SK-N-SH (cell line): ENCODE measurements around the gene ZNF708. TPM values are rescaled to one million over a fixed set of nuclear protein-coding genes. Genes with fewer than 3 reads are reported as not detected.
A peak's percentile ranks its signal among the peaks of the same experiment; 100 is the strongest.

Experiments
- CTCF ChIA-PET: fragments of 300-600, 350-600 bp; formaldehyde crosslinking; extraction: SDS; loops from one replicate; lab custom pipeline; 2021; lab: Yijun Ruan, JAX
- POLR2A ChIA-PET: fragments of 350-600 bp; sonication (Branson Sonifier 250); formaldehyde crosslinking; extraction: SDS; loops from one replicate; lab custom pipeline; 2020; ENCODE audit warnings: antibody characterized with exemption, inconsistent platforms; lab: Yijun Ruan, JAX
- DNase-seq: peaks from one replicate; pipeline ENCODE4 v3.0.0; 2012
- H2AFZ ChIP-seq: fragments of 200-600 bp; sonication (generic); 2 replicates; pipeline ENCODE4 v1.8.1; 2016; ENCODE audit warnings: antibody characterized with exemption, mild to moderate bottlenecking, low read depth
- H3F3A ChIP-seq: fragments of 200-600 bp; sonication (generic); replicated peaks from 2 replicates; pipeline ENCODE3; 2016; ENCODE audit warnings: antibody characterized with exemption, mild to moderate bottlenecking; ENCODE audit not compliant: insufficient read depth
- H3K27ac ChIP-seq, 2 experiments: fragments of 200-500 bp in 1 of 2; fragments of 200-600 bp in 1 of 2; sonication (Bioruptor generic) in 1 of 2; sonication (generic), shearing (Covaris generic) in 1 of 2; 2 replicates each; pipeline versions ENCODE4 v1.5.1 to v1.6.1; 2014 to 2016; ENCODE audit warnings: low read depth in 2 of 2, inconsistent platforms in 1 of 2, low read length in 1 of 2, mild to moderate bottlenecking in 1 of 2, mixed read lengths in 1 of 2
- H3K27me3 ChIP-seq: fragments of 200-600 bp; sonication (generic), shearing (Covaris generic); 2 replicates; pipeline ENCODE4 v1.6.1; 2016; ENCODE audit warnings: mixed run types; ENCODE audit not compliant: insufficient read depth
- H3K36me3 ChIP-seq, 2 experiments: fragments of 200-500 bp in 1 of 2; fragments of 200-600 bp in 1 of 2; sonication (Bioruptor generic) in 1 of 2; sonication (generic) in 1 of 2; replicated peaks in 1 of 2; 2 replicates each; pipeline versions ENCODE3 to v1.5.1; 2014 to 2016; ENCODE audit warnings: low read length in 1 of 2, mild to moderate bottlenecking in 1 of 2; ENCODE audit not compliant: insufficient read depth in 2 of 2, control insufficient read depth in 1 of 2
- H3K4me1 ChIP-seq, 2 experiments: fragments of 200-500 bp in 1 of 2; fragments of 200-600 bp in 1 of 2; sonication (Bioruptor generic) in 1 of 2; sonication (generic), shearing (Covaris generic) in 1 of 2; 2 replicates each; pipeline versions ENCODE4 v1.5.1 to v1.6.1; 2014 to 2016; ENCODE audit warnings: low read depth in 1 of 2, low read length in 1 of 2, mixed run types in 1 of 2; ENCODE audit not compliant: insufficient read depth in 2 of 2, control insufficient read depth in 1 of 2
- H3K4me2 ChIP-seq: fragments of 200-600 bp; sonication (generic), shearing (Covaris generic); 2 replicates; pipeline ENCODE4 v1.6.1; 2017; ENCODE audit warnings: mixed run types
- H3K4me3 ChIP-seq, 2 experiments: fragments of 200-500 bp in 1 of 2; fragments of 200-600 bp in 1 of 2; sonication (Bioruptor generic) in 1 of 2; sonication (generic), shearing (Covaris generic) in 1 of 2; 2 replicates each; pipeline versions ENCODE4 v1.5.1 to v1.8.1; 2014 to 2016; ENCODE audit warnings: low read depth in 2 of 2, inconsistent platforms in 1 of 2, low read length in 1 of 2, mild to moderate bottlenecking in 1 of 2, mixed read lengths in 1 of 2, moderate library complexity in 1 of 2
- H3K79me2 ChIP-seq: fragments of 200-600 bp; sonication (generic); 2 replicates; pipeline ENCODE4 v1.8.1; 2017; ENCODE audit warnings: mild to moderate bottlenecking; ENCODE audit not compliant: insufficient read depth
- H3K9ac ChIP-seq: fragments of 200-600 bp; sonication (generic); 2 replicates; pipeline ENCODE4 v1.6.1; 2017; ENCODE audit warnings: mixed run types
- H3K9me2 ChIP-seq: fragments of 200-600 bp; sonication (generic); 2 replicates; pipeline ENCODE4 v1.6.1; 2017; ENCODE audit warnings: mixed run types
- H3K9me3 ChIP-seq: fragments of 200-600 bp; sonication (generic); 2 replicates; pipeline ENCODE4 v1.6.1; 2017; ENCODE audit warnings: mixed run types, mild to moderate bottlenecking, moderate library complexity
- H4K20me1 ChIP-seq: fragments of 200-600 bp; sonication (generic); 2 replicates; pipeline ENCODE4 v1.6.1; 2017; ENCODE audit warnings: mild to moderate bottlenecking, mixed run types; ENCODE audit not compliant: insufficient read depth
- CHD2 ChIP-seq: fragments of 150-350 bp; IDR thresholded peaks from 2 replicates; pipeline ENCODE4 v1.6.1; 2018; ENCODE audit warnings: low read length; ENCODE audit not compliant: partially characterized antibody
- EZH2phosphoT487 ChIP-seq: fragments of 200-600 bp; sonication (generic); IDR thresholded peaks from 2 replicates; pipeline ENCODE4 v1.6.1; 2017; ENCODE audit warnings: low read depth, mixed run types, mild to moderate bottlenecking, antibody characterized with exemption, moderate library complexity, borderline replicate concordance
- FOXM1 ChIP-seq: IDR thresholded peaks from 2 replicates; pipeline ENCODE4 v1.4.0; 2012; ENCODE audit warnings: low read depth, mild to moderate bottlenecking
- GABPA ChIP-seq: IDR thresholded peaks from 2 replicates; pipeline ENCODE4 v1.4.0; 2012; ENCODE audit warnings: low read depth, mild to moderate bottlenecking
- NRF1 ChIP-seq: IDR thresholded peaks from 2 replicates; pipeline ENCODE4 v1.6.1; 2012; ENCODE audit warnings: low read depth, mild to moderate bottlenecking, low read length
- POLR2AphosphoS5 ChIP-seq: IDR thresholded peaks from 2 replicates; pipeline ENCODE4 v1.6.1; 2012; ENCODE audit warnings: low read depth, low read length
- RAD21 ChIP-seq: IDR thresholded peaks from 2 replicates; pipeline ENCODE4 v1.6.1; 2012; ENCODE audit warnings: mild to moderate bottlenecking, low read length
- RCOR1 ChIP-seq: fragments of 150-350 bp; IDR thresholded peaks from 2 replicates; pipeline ENCODE4 v1.6.1; 2017; ENCODE audit warnings: antibody characterized with exemption, low read length
- RFX5 ChIP-seq: IDR thresholded peaks from 2 replicates; pipeline ENCODE4 v1.6.1; 2012; ENCODE audit warnings: mild to moderate bottlenecking, improper control_type of control experiment, low read length
- RXRA ChIP-seq: IDR thresholded peaks from 2 replicates; pipeline ENCODE4 v1.4.0; 2012; ENCODE audit warnings: low read depth, mild to moderate bottlenecking, borderline replicate concordance
- TEAD4 ChIP-seq: IDR thresholded peaks from 2 replicates; pipeline ENCODE4 v1.4.0; 2012; ENCODE audit warnings: mild to moderate bottlenecking, borderline replicate concordance; ENCODE audit not compliant: insufficient read depth
- YY1 ChIP-seq: IDR thresholded peaks from 2 replicates; pipeline ENCODE4 v1.4.0; 2012; ENCODE audit warnings: low read depth, mild to moderate bottlenecking
- WGBS: methylation state at CpG from one replicate; pipeline ENCODE4 v1.1.6; 2017; ENCODE audit warnings: low lambda C conversion rate; 5-methylcytosine and 5-hydroxymethylcytosine counted together
- polyA plus RNA-seq, 3 experiments: library from polyadenylated mRNA; depleted of rRNA; stranded (reverse); fragments of >200 nt; gene quantifications; 2 replicates each; pipeline ENCODE4 v1.2.3, GENCODE V29; 2012
- TF ChIP-seq, protein P1 (sequence below): IDR thresholded peaks from 2 replicates; pipeline ENCODE4 v1.4.0; 2012; ENCODE audit warnings: low read depth
- TF ChIP-seq, protein P2 (sequence below): IDR thresholded peaks from 2 replicates; pipeline ENCODE4 v1.6.1; 2012; ENCODE audit warnings: mild to moderate bottlenecking, low read depth, low read length, moderate library complexity
- TF ChIP-seq, protein P3 (sequence below): fragments of 150-350 bp; IDR thresholded peaks from 2 replicates; pipeline ENCODE4 v1.6.1; 2016; ENCODE audit warnings: mild to moderate bottlenecking, low read depth, low read length
- TF ChIP-seq, protein P4 (sequence below): fragments of 200-600 bp; sonication (generic); IDR thresholded peaks from 2 replicates; pipeline ENCODE4 v1.6.1; 2017; ENCODE audit warnings: antibody characterized with exemption, mild to moderate bottlenecking, moderate library complexity
- TF ChIP-seq, protein P5 (sequence below): IDR thresholded peaks from 2 replicates; pipeline ENCODE4 v1.4.0; 2012; ENCODE audit warnings: low read depth, borderline replicate concordance

Gene ZNF708
- polyA plus RNA-seq, 1 of the 3 experiments (the other 2 are of a cell fraction): 1.0 TPM

DNA sequence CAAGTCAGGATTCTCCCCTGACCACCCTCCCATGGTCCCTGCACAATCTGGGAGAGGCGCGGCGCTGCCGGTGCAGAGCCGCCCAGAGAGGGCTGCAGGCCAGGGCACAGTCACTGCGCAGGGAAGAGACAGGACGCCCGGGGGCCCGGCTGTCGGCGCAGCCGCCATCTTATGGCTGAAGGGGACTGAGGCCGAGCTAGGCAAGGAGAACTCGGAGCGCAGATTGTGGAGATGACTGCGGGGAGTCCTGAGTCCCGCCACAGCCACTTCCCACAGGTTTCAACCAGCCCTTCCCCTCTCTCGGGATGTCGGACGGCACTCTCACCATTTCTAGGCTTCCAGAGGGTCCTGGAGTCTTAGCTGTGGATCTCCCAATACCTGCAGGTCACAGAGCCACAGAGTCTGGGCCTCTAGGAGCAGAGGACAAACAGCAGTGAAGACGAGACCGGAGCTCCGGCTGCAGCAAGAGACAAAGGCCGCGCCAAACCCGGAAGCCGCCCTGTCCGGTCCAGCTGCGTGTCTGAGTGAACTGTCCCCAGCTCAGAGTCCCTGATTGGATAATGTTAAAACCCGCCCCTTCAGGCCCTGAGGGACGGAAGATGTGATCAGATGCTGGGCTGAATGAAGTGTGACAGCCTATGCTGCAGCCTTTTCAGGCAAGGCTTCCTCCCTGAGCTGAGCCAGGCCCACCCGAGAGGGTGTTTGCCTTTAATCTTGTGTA, at the start of gene ZNF708 (continued):
- TF ChIP-seq, protein P1, sequence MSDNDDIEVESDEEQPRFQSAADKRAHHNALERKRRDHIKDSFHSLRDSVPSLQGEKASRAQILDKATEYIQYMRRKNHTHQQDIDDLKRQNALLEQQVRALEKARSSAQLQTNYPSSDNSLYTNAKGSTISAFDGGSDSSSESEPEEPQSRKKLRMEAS: peak; percentile 34
- TF ChIP-seq EZH2phosphoT487 (no peak), POLR2AphosphoS5 (peak; percentile 98), RXRA (no peak), RCOR1 (peak; percentile 51; the same call in 1 of the 2 replicates), TEAD4 (no peak), GABPA (peak; percentile 57), YY1 (peak; percentile 82), FOXM1 (no peak)

DNA sequence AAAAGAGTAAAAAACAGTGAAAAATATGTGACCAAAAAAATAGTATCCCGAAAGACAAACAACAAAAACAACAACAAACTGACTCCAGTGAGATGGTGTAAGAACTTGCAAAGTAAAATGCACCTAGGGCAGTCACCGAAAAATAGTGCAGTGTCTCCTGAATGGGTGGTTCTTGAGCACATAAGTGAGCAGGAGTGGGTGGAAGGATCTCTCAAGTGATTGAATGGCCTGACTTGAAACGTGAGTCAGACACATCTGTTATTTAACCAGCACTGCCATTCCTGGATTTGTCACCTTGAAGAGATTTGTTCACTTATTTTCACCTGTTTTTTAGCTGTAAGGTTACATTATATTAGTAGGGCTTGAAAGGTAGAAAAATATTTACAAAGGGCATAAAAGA, 33.1 kb upstream of the ZNF708 start:
- H3K4me2 ChIP-seq: no peak overlapping the region
- DNase-seq: no peak
- peaks cover 13 to 53% of the 10 kb centered on the region in 2 experiments for H3K36me3 ChIP-seq
- H3K27me3 ChIP-seq: no peaks in the 10 kb centered on the region
- TF ChIP-seq, protein P2, sequence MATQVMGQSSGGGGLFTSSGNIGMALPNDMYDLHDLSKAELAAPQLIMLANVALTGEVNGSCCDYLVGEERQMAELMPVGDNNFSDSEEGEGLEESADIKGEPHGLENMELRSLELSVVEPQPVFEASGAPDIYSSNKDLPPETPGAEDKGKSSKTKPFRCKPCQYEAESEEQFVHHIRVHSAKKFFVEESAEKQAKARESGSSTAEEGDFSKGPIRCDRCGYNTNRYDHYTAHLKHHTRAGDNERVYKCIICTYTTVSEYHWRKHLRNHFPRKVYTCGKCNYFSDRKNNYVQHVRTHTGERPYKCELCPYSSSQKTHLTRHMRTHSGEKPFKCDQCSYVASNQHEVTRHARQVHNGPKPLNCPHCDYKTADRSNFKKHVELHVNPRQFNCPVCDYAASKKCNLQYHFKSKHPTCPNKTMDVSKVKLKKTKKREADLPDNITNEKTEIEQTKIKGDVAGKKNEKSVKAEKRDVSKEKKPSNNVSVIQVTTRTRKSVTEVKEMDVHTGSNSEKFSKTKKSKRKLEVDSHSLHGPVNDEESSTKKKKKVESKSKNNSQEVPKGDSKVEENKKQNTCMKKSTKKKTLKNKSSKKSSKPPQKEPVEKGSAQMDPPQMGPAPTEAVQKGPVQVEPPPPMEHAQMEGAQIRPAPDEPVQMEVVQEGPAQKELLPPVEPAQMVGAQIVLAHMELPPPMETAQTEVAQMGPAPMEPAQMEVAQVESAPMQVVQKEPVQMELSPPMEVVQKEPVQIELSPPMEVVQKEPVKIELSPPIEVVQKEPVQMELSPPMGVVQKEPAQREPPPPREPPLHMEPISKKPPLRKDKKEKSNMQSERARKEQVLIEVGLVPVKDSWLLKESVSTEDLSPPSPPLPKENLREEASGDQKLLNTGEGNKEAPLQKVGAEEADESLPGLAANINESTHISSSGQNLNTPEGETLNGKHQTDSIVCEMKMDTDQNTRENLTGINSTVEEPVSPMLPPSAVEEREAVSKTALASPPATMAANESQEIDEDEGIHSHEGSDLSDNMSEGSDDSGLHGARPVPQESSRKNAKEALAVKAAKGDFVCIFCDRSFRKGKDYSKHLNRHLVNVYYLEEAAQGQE: no peak
- TF ChIP-seq GABPA: no peak
- TF ChIP-seq CHD2: no peak
- TF ChIP-seq, protein P3, sequence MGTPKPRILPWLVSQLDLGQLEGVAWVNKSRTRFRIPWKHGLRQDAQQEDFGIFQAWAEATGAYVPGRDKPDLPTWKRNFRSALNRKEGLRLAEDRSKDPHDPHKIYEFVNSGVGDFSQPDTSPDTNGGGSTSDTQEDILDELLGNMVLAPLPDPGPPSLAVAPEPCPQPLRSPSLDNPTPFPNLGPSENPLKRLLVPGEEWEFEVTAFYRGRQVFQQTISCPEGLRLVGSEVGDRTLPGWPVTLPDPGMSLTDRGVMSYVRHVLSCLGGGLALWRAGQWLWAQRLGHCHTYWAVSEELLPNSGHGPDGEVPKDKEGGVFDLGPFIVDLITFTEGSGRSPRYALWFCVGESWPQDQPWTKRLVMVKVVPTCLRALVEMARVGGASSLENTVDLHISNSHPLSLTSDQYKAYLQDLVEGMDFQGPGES: no peak
- no peak for TF ChIP-seq YY1
- TF ChIP-seq RFX5: no peak
- TF ChIP-seq NRF1: no peak
- TF ChIP-seq, protein P4, sequence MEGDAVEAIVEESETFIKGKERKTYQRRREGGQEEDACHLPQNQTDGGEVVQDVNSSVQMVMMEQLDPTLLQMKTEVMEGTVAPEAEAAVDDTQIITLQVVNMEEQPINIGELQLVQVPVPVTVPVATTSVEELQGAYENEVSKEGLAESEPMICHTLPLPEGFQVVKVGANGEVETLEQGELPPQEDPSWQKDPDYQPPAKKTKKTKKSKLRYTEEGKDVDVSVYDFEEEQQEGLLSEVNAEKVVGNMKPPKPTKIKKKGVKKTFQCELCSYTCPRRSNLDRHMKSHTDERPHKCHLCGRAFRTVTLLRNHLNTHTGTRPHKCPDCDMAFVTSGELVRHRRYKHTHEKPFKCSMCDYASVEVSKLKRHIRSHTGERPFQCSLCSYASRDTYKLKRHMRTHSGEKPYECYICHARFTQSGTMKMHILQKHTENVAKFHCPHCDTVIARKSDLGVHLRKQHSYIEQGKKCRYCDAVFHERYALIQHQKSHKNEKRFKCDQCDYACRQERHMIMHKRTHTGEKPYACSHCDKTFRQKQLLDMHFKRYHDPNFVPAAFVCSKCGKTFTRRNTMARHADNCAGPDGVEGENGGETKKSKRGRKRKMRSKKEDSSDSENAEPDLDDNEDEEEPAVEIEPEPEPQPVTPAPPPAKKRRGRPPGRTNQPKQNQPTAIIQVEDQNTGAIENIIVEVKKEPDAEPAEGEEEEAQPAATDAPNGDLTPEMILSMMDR: no peak
- TF ChIP-seq RAD21: no peak
- TF ChIP-seq, protein P5, sequence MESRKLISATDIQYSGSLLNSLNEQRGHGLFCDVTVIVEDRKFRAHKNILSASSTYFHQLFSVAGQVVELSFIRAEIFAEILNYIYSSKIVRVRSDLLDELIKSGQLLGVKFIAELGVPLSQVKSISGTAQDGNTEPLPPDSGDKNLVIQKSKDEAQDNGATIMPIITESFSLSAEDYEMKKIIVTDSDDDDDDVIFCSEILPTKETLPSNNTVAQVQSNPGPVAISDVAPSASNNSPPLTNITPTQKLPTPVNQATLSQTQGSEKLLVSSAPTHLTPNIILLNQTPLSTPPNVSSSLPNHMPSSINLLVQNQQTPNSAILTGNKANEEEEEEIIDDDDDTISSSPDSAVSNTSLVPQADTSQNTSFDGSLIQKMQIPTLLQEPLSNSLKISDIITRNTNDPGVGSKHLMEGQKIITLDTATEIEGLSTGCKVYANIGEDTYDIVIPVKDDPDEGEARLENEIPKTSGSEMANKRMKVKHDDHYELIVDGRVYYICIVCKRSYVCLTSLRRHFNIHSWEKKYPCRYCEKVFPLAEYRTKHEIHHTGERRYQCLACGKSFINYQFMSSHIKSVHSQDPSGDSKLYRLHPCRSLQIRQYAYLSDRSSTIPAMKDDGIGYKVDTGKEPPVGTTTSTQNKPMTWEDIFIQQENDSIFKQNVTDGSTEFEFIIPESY: no peak
- no peak overlapping the region for H3K9ac ChIP-seq
- H3K27ac ChIP-seq: no peak overlapping the region
- H3K9me3 ChIP-seq: peaks cover 7% of the 10 kb centered on the region; the same call in 1 of the 2 replicates
- H4K20me1 ChIP-seq: no peaks in the 10 kb centered on the region
- no peak overlapping the region for H2AFZ ChIP-seq
- 90% methylated on average over 3 of the region's 3 CpGs for WGBS
- H3K4me3 ChIP-seq: no peak overlapping the region
- ChIA-PET CTCF (no interaction called here), POLR2A (interaction anchor here (1.0 kb wide), 1 partner anchor 33 kb away, joined by 4 read pairs; the partner anchor contains the start of gene ZNF708)
- no peaks in the 10 kb centered on the region for H3K9me2 ChIP-seq
- peaks cover 7% of the 10 kb centered on the region for H3F3A ChIP-seq
- H3K79me2 ChIP-seq: peaks cover 64% of the 10 kb centered on the region
- no peaks in the 10 kb centered on the region for H3K4me1 ChIP-seq
